ENCODE measurements around the gene USP32.

- TF ChIP-seq USF2 (IDR thresholded peaks at IDR 0.05; ENCODE audit: low read length) (no peak), YY1 (IDR thresholded peaks at IDR 0.05; ENCODE audit: low read depth, low read length) (no peak), EP300 (IDR thresholded peaks at IDR 0.05; ENCODE audit: borderline replicate concordance in 1 of 2, low read depth in 2 of 2, low read length in 2 of 2) (no peak), SP1 (IDR thresholded peaks at IDR 0.05; ENCODE audit: low read depth, low read length) (no peak), EZH2 (IDR thresholded peaks at IDR 0.05; ENCODE audit: low read depth, low read length, severe bottlenecking) (no peak)
- TF ChIP-seq, protein P1, sequence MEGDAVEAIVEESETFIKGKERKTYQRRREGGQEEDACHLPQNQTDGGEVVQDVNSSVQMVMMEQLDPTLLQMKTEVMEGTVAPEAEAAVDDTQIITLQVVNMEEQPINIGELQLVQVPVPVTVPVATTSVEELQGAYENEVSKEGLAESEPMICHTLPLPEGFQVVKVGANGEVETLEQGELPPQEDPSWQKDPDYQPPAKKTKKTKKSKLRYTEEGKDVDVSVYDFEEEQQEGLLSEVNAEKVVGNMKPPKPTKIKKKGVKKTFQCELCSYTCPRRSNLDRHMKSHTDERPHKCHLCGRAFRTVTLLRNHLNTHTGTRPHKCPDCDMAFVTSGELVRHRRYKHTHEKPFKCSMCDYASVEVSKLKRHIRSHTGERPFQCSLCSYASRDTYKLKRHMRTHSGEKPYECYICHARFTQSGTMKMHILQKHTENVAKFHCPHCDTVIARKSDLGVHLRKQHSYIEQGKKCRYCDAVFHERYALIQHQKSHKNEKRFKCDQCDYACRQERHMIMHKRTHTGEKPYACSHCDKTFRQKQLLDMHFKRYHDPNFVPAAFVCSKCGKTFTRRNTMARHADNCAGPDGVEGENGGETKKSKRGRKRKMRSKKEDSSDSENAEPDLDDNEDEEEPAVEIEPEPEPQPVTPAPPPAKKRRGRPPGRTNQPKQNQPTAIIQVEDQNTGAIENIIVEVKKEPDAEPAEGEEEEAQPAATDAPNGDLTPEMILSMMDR (IDR thresholded peaks at IDR 0.05; ENCODE audit: control extremely low read depth in 1 of 3, insufficient read depth in 1 of 3, low read depth in 1 of 3, low read length in 3 of 3), result no peak
Measured at GRCh38 chr17:60155815-60156214, 236.1 kb downstream of the USP32 start.
